SK-N-SH treated with all-trans-retinoic acid at 6 μM for 48 hours (cell line): ENCODE data around the gene FAM222B.

Experiments used
- ATAC-seq: fragments of 200-7000 bp; cut with Tn5 transposase; 3 replicates; pipeline ENCODE4 v1.9.1; 2020; ENCODE audit warnings: mild to moderate bottlenecking, moderate library complexity
- ARNTL ChIP-seq: fragments of 450-650 bp; formaldehyde crosslinking; IDR thresholded peaks from 2 replicates; pipeline ENCODE4 v1.5.0; 2020; ENCODE audit warnings: low read depth, mild to moderate bottlenecking, moderate library complexity, borderline replicate concordance
- BACH2 ChIP-seq: fragments of 250-450 bp; sonication (Bioruptor Pico); IDR thresholded peaks from 2 replicates; pipeline ENCODE4 v1.9.0; 2021; ENCODE audit warnings: mild to moderate bottlenecking, borderline replicate concordance
- CREB5 ChIP-seq: fragments of 250-450 bp; sonication (Bioruptor Pico); IDR thresholded peaks from 2 replicates; pipeline ENCODE4 v1.5.1; 2020; ENCODE audit warnings: low read depth, mild to moderate bottlenecking, moderate library complexity
- CSDC2 ChIP-seq: fragments of 250-450 bp; sonication (Bioruptor Pico); IDR thresholded peaks from 2 replicates; pipeline ENCODE4 v1.5.0; 2020; ENCODE audit warnings: mild to moderate bottlenecking, moderate library complexity
- CSRNP3 ChIP-seq: fragments of 250-450 bp; sonication (Bioruptor Pico); IDR thresholded peaks from 2 replicates; pipeline ENCODE4 v1.5.1; 2021; ENCODE audit warnings: mild to moderate bottlenecking, moderate library complexity
- ESRRG ChIP-seq: fragments of 250-450 bp; sonication (Bioruptor Pico); IDR thresholded peaks from 2 replicates; pipeline ENCODE4 v1.6.1; 2021; ENCODE audit warnings: mild to moderate bottlenecking
- GLIS3 ChIP-seq: fragments of 250-450 bp; sonication (Bioruptor Pico); IDR thresholded peaks from 2 replicates; pipeline ENCODE4 v1.5.0; 2020; ENCODE audit warnings: mild to moderate bottlenecking, moderate library complexity
- ISL1 ChIP-seq: fragments of 250-450 bp; sonication (Bioruptor Pico); IDR thresholded peaks from 2 replicates; pipeline ENCODE4 v2.1.2; 2022; ENCODE audit warnings: mild to moderate bottlenecking, moderate library complexity
- OSR1 ChIP-seq: fragments of 250-450 bp; sonication (Bioruptor Pico); IDR thresholded peaks from 2 replicates; pipeline ENCODE4 v1.8.0; 2022; ENCODE audit warnings: moderate library complexity, mild to moderate bottlenecking, inconsistent platforms
- POU6F1 ChIP-seq: fragments of 250-450 bp; sonication (Bioruptor Pico); IDR thresholded peaks from 2 replicates; pipeline ENCODE4 v1.8.0; 2021; ENCODE audit warnings: low read depth, mild to moderate bottlenecking, moderate library complexity, borderline replicate concordance
- PPARA ChIP-seq: fragments of 250-450 bp; sonication (Bioruptor Pico); IDR thresholded peaks from 2 replicates; pipeline ENCODE4 v1.5.0; 2020; ENCODE audit warnings: mild to moderate bottlenecking, borderline replicate concordance
- RARB ChIP-seq: fragments of 250-450 bp; sonication (Bioruptor Pico); IDR thresholded peaks from 2 replicates; pipeline ENCODE4 v1.8.0; 2021; ENCODE audit warnings: mild to moderate bottlenecking, moderate library complexity
- SNAI2 ChIP-seq: fragments of 250-450 bp; sonication (Bioruptor Pico); IDR thresholded peaks from 2 replicates; pipeline ENCODE4 v1.5.0; 2020; ENCODE audit warnings: mild to moderate bottlenecking, moderate library complexity
- TCF4 ChIP-seq: fragments of 250-450 bp; sonication (Bioruptor Pico); IDR thresholded peaks from 2 replicates; pipeline ENCODE4 v1.8.0; 2021; ENCODE audit warnings: mild to moderate bottlenecking, moderate library complexity, borderline replicate concordance
- TOX ChIP-seq: fragments of 250-450 bp; sonication (Bioruptor Pico); IDR thresholded peaks from 2 replicates; pipeline ENCODE4 v1.8.0; 2021; ENCODE audit warnings: mild to moderate bottlenecking, moderate library complexity, borderline replicate concordance
- ZC3H10 ChIP-seq: fragments of 250-450 bp; sonication (Bioruptor Pico); IDR thresholded peaks from 2 replicates; pipeline ENCODE4 v1.5.1; 2021; ENCODE audit warnings: mild to moderate bottlenecking, moderate library complexity
- ZFP3 ChIP-seq: fragments of 250-450 bp; sonication (Bioruptor Pico); IDR thresholded peaks from 2 replicates; pipeline ENCODE4 v1.5.0; 2020; ENCODE audit warnings: mild to moderate bottlenecking, moderate library complexity
- ZFP30 ChIP-seq: fragments of 450-650 bp; formaldehyde crosslinking; IDR thresholded peaks from 2 replicates; pipeline ENCODE4 v1.5.0; 2022; ENCODE audit warnings: mild to moderate bottlenecking, moderate library complexity
- ZNF565 ChIP-seq: fragments of 450-650 bp; formaldehyde crosslinking; conservative IDR thresholded peaks from 2 replicates; pipeline ENCODE4 v1.5.0; 2020; ENCODE audit warnings: low read depth, mild to moderate bottlenecking, moderate library complexity
- ZNF70 ChIP-seq: fragments of 450-650 bp; formaldehyde crosslinking; IDR thresholded peaks from 2 replicates; pipeline ENCODE4 v1.5.0; 2020; ENCODE audit warnings: mild to moderate bottlenecking, moderate library complexity
- ZNF8 ChIP-seq: fragments of 450-650 bp; formaldehyde crosslinking; IDR thresholded peaks from 2 replicates; pipeline ENCODE4 v1.5.0; 2020; ENCODE audit warnings: mild to moderate bottlenecking, moderate library complexity
- TF ChIP-seq, protein P1 (sequence below): fragments of 250-450 bp; sonication (Bioruptor Pico); IDR thresholded peaks from 2 replicates; pipeline ENCODE4 v1.8.0; 2020; ENCODE audit warnings: mild to moderate bottlenecking, moderate library complexity, borderline replicate concordance
- TF ChIP-seq, protein P2 (sequence below): fragments of 250-450 bp; sonication (Bioruptor Pico); IDR thresholded peaks from 2 replicates; pipeline ENCODE4 v1.5.0; 2020; ENCODE audit warnings: mild to moderate bottlenecking, moderate library complexity

FAM222B gene

GRCh38 chr17:28819582-28819981 lies 23.0 kb downstream of the FAM222B start:
- TF ChIP-seq ZNF565 (CRISPR knock-in tag) (no peak), ARNTL (CRISPR knock-in tag) (no peak), BACH2 (no peak), ZFP30 (CRISPR knock-in tag) (no peak), GLIS3 (CRISPR knock-in tag) (no peak), CSDC2 (no peak), PPARA (CRISPR knock-in tag) (no peak), POU6F1 (CRISPR knock-in tag) (no peak), ISL1 (no peak), TCF4 (CRISPR knock-in tag) (no peak), ZC3H10 (CRISPR knock-in tag) (no peak), SNAI2 (CRISPR knock-in tag) (no peak)
- TF ChIP-seq, protein P1, sequence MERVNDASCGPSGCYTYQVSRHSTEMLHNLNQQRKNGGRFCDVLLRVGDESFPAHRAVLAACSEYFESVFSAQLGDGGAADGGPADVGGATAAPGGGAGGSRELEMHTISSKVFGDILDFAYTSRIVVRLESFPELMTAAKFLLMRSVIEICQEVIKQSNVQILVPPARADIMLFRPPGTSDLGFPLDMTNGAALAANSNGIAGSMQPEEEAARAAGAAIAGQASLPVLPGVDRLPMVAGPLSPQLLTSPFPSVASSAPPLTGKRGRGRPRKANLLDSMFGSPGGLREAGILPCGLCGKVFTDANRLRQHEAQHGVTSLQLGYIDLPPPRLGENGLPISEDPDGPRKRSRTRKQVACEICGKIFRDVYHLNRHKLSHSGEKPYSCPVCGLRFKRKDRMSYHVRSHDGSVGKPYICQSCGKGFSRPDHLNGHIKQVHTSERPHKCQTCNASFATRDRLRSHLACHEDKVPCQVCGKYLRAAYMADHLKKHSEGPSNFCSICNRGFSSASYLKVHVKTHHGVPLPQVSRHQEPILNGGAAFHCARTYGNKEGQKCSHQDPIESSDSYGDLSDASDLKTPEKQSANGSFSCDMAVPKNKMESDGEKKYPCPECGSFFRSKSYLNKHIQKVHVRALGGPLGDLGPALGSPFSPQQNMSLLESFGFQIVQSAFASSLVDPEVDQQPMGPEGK, result no peak
- ATAC-seq, result no peak

DNA sequence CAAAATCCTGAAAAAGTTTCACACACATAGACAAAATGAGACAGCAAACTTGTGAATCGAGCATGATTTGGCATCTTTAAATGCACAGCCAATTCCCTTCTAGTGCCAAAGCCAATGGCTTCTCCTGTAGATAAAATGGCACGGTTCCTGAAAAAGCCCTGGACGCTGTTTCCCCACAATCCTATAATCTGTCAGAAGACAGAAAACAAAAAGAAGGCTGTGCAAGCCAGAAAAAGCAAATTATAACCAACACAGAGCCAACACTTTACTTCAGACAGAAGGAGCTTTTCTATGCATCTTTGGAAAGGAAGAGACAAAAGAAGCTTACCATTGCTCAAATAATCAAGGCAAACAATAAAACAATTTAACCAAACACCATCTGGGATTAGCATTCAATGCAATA lies 23.8 kb downstream of the FAM222B start:
- TF ChIP-seq POU6F1 (CRISPR knock-in tag) (no peak), SNAI2 (CRISPR knock-in tag) (no peak), ESRRG (CRISPR knock-in tag) (no peak)
- ATAC-seq, result no peak

DNA sequence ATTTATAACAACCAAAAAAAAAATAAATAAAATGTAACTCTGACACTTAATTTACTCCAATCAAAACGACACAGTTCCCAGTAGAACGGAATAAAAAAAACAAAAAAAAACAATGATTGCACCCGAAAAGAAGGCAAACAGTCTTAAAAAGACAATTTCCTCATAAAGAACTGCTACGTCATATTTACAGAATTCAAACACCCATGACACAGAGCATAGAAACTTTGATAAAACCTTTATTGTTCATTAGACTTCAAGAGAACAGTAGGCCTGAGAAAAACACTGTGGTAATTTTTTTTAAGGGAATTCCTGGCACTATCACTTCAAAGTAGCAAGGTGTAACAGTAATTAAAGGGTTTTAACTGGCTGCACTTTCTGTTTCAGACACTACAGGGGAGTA lies 26.1 kb downstream of the FAM222B start:
- no peak for TF ChIP-seq CREB5 (CRISPR knock-in tag)
- TF ChIP-seq ISL1, result no peak
- TF ChIP-seq TOX, result no peak
- no peak for TF ChIP-seq ESRRG (CRISPR knock-in tag)
- no peak for TF ChIP-seq OSR1 (CRISPR knock-in tag)
- TF ChIP-seq ZNF70 (CRISPR knock-in tag), result no peak
- no peak for TF ChIP-seq CSDC2
- TF ChIP-seq GLIS3 (CRISPR knock-in tag), result no peak
- no peak for TF ChIP-seq ZNF8
- TF ChIP-seq BACH2, result no peak
- no peak for TF ChIP-seq CSRNP3
- TF ChIP-seq ZFP3 (CRISPR knock-in tag), result no peak
- no peak for TF ChIP-seq RARB (CRISPR knock-in tag)
- TF ChIP-seq SNAI2 (CRISPR knock-in tag), result no peak
- no peak for TF ChIP-seq TCF4 (CRISPR knock-in tag)
- no peak for TF ChIP-seq ARNTL (CRISPR knock-in tag)
- TF ChIP-seq PPARA (CRISPR knock-in tag), result no peak
- TF ChIP-seq, protein P2, sequence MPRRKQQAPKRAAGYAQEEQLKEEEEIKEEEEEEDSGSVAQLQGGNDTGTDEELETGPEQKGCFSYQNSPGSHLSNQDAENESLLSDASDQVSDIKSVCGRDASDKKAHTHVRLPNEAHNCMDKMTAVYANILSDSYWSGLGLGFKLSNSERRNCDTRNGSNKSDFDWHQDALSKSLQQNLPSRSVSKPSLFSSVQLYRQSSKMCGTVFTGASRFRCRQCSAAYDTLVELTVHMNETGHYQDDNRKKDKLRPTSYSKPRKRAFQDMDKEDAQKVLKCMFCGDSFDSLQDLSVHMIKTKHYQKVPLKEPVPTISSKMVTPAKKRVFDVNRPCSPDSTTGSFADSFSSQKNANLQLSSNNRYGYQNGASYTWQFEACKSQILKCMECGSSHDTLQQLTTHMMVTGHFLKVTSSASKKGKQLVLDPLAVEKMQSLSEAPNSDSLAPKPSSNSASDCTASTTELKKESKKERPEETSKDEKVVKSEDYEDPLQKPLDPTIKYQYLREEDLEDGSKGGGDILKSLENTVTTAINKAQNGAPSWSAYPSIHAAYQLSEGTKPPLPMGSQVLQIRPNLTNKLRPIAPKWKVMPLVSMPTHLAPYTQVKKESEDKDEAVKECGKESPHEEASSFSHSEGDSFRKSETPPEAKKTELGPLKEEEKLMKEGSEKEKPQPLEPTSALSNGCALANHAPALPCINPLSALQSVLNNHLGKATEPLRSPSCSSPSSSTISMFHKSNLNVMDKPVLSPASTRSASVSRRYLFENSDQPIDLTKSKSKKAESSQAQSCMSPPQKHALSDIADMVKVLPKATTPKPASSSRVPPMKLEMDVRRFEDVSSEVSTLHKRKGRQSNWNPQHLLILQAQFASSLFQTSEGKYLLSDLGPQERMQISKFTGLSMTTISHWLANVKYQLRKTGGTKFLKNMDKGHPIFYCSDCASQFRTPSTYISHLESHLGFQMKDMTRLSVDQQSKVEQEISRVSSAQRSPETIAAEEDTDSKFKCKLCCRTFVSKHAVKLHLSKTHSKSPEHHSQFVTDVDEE (CRISPR knock-in tag), result no peak
- TF ChIP-seq, protein P1, result no peak
- no peak for ATAC-seq
